Measurements from ENCODE around the gene ZNF277. TPM values are rescaled to one million over a fixed set of nuclear protein-coding genes. Genes with fewer than 3 reads are reported as not detected.

ZNF277 gene
- total RNA-seq, 1 experiment from 2014 or later: 13.1 TPM

DNA sequence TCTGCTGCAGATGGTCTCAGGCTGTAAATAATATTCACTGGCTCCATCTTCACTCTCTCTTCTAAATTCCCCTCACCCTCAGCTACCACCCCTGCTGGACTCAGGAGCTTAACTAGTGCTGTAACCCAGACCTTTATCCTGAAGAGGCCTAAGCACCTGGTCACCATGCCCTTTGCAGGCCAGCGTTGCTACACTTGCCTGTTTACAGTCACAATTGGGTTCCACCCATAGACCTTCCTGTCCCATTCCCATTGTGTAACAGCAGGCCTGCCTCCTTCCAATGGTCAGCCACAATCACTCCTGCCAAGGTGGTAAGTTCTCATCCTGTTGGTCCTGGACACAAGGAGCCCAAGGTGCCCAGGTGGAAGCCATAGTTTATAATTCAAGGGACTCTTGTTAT, 157.9 kb downstream of the ZNF277 start:
- no peaks in the 10 kb centered on the region; a peak in 1 of 5 replicates for H3K9me3 Mint-ChIP-seq

More for the DNA sequence above, 157.9 kb downstream of the ZNF277 start:
- Mint-ChIP-seq H3K36me3 (ENCODE audit: insufficient read depth in 1 of 3, low read depth in 3 of 3) (no peaks in the 10 kb centered on the region; a peak in 1 of 7 replicates), H3K27ac (peak overlapping the region in 1 of 3 experiments; percentile 72; a peak in 1 of 7 replicates), H3K4me3 (no peak overlapping the region), H3K27me3 (ENCODE audit: low read depth) (no peaks in the 10 kb centered on the region), H3K4me1 (peaks cover 17 to 19% of the 10 kb centered on the region in 2 experiments)
- no peak overlapping the region for H3K9ac ChIP-seq (ENCODE audit: extremely low read depth, insufficient read length, low read length)
- no peak overlapping the region for H3K14ac ChIP-seq (ENCODE audit: insufficient read depth, low read length)
- H4K20me1 ChIP-seq (ENCODE audit: control insufficient read depth, insufficient read depth, insufficient read length): no peaks in the 10 kb centered on the region
- no peak overlapping the region for H4K8ac ChIP-seq (replicated peaks; ENCODE audit: insufficient read length, low read depth, low read length)
- H2AFZ ChIP-seq (ENCODE audit: low read length): no peak overlapping the region
- no peaks in the 10 kb centered on the region for H3K27me3 ChIP-seq (ENCODE audit: insufficient read depth, low read length)
- no peak overlapping the region for H2BK12ac ChIP-seq (ENCODE audit: insufficient read length, low read depth, low read length)
- H4K91ac ChIP-seq (ENCODE audit: insufficient read length, low read depth, low read length): no peak overlapping the region
- no peak overlapping the region for H3K56ac ChIP-seq (ENCODE audit: insufficient read length, low read depth, low read length)
- no peak overlapping the region for H3T11ph ChIP-seq (ENCODE audit: low read length)
- H3K23ac ChIP-seq (ENCODE audit: insufficient read length, low read depth, low read length): no peak overlapping the region
- no peak overlapping the region for H2BK15ac ChIP-seq (ENCODE audit: low read depth, low read length)
- no peaks in the 10 kb centered on the region for H3K23me2 ChIP-seq (ENCODE audit: insufficient read length, low read depth, low read length, poor library complexity, severe bottlenecking)
- H3K4ac ChIP-seq (ENCODE audit: low read depth, low read length): no peak overlapping the region
- no peak overlapping the region for H3K18ac ChIP-seq (ENCODE audit: insufficient read length, low read depth, low read length)
- no peak for TF ChIP-seq CTCF (conservative IDR thresholded peaks at IDR 0.05)
- H2AK5ac ChIP-seq (ENCODE audit: insufficient read length, low read length): no peak overlapping the region
- H4K5ac ChIP-seq (ENCODE audit: insufficient read length, low read depth, low read length): no peak overlapping the region
- H2BK5ac ChIP-seq (ENCODE audit: insufficient read length, low read length): no peak overlapping the region
- no peaks in the 10 kb centered on the region for H3K9me3 ChIP-seq (ENCODE audit: control insufficient read depth, low read depth, low read length)
- H3K4me2 ChIP-seq (ENCODE audit: insufficient read depth, insufficient read length, low read length): no peak overlapping the region
- WGBS (ENCODE audit: extremely low coverage, insufficient read length, low lambda C conversion rate): no CpG with 5 or more reads among the region's 1 CpG
- H2BK120ac ChIP-seq (ENCODE audit: low read depth, low read length, poor library complexity, severe bottlenecking): no peak overlapping the region
- no peaks in the 10 kb centered on the region for H3K4me1 ChIP-seq (ENCODE audit: insufficient read depth, low read length)
- no peaks in the 10 kb centered on the region for H3K79me1 ChIP-seq (ENCODE audit: insufficient read depth, low read depth, low read length, poor library complexity, severe bottlenecking)
- no peak for DNase-seq
- no peak overlapping the region for H3K27ac ChIP-seq (ENCODE audit: insufficient read length, low read depth, low read length)
- H2BK20ac ChIP-seq (ENCODE audit: low read depth, low read length, poor library complexity, severe bottlenecking): no peak overlapping the region
- H3K79me2 ChIP-seq (ENCODE audit: insufficient read depth, low read length): no peaks in the 10 kb centered on the region

All from H9 (cell line).